ENCODE results near the gene NKAP. TPM values are rescaled to one million over a fixed set of nuclear protein-coding genes. Genes with fewer than 3 reads are reported as not detected.
"Not testable (repeated sequence)": the region's sequence is repeated elsewhere in the genome, so short reads cannot be mapped to it uniquely, and the experiment has no call there.

NKAP gene
- total RNA-seq, 2 experiments from 2014 or later = 10.0 to 12.2 TPM

DNA sequence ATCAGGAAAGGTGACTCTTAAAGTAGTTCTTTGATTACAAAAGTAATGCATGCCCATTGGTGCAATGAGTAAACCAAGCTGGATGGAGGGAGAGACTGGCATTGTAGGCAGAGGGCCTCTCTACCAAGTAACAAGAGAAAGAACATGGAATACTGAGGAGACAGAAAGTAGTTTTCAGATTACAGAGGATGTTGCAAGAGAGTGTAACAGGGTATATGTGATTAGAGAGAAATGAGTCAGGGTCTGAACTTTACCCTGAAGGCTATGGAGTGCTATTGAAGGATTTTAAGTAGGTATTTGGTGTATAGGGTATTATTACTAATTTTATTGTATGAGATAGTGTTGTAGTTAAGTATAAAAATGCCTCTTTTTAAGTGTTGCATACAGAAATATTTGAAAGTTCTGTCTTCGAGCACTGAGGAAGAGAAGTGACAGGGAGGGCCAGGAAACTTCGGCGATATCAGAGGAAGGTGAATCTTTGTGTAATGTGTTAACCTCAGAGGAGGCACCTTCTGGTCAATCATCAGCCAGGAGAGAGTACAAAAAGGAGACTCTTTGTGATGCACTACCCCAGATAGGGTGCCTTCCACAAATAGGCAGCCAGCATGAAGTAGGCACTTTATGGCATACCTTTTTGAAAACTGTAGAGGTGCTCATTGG, 8.2 kb downstream of the NKAP start:
- Mint-ChIP-seq H3K27ac (peak overlapping the region; percentile 70), H3K36me3 (ENCODE audit: low read depth) (peaks cover 13% of the 10 kb centered on the region), H3K9me3 (no peaks in the 10 kb centered on the region), H3K4me3 (no peak overlapping the region), H3K27me3 (no peaks in the 10 kb centered on the region), H3K4me1 (ENCODE audit: low read depth) (no peaks in the 10 kb centered on the region)
- ChIA-PET POLR2A (no interaction called here), CTCF (no interaction called here)
- no peak for ATAC-seq
- DNase-seq = no peak
- intact Hi-C loops (cut with micrococcal nuclease) = no loop called here
- TF ChIP-seq CTCF (IDR thresholded peaks at IDR 0.05) = no peak

GRCh38 chrX:119922391-119922790, 21.2 kb downstream of the NKAP start:
- ATAC-seq; DNase-seq; H3K4me1 Mint-ChIP-seq (ENCODE audit: low read depth); CTCF ChIA-PET; intact Hi-C loops (cut with micrococcal nuclease); POLR2A ChIA-PET; H3K36me3 Mint-ChIP-seq (ENCODE audit: low read depth); H3K27ac Mint-ChIP-seq; H3K27me3 Mint-ChIP-seq; H3K9me3 Mint-ChIP-seq; H3K4me3 Mint-ChIP-seq: not testable (repeated sequence)

GRCh38 chrX:119919835-119920585, 23.5 kb downstream of the NKAP start:
- no peaks in the 10 kb centered on the region for H3K27me3 Mint-ChIP-seq
- DNase-seq (no peak), ATAC-seq (no peak)
- H3K36me3 Mint-ChIP-seq (ENCODE audit: low read depth) = peaks cover 1% of the 10 kb centered on the region
- no peak overlapping the region for H3K27ac Mint-ChIP-seq
- no peaks in the 10 kb centered on the region for H3K9me3 Mint-ChIP-seq
- no peak for TF ChIP-seq CTCF (IDR thresholded peaks at IDR 0.05)
- CTCF ChIA-PET = interaction anchor here (1.4 kb wide), 1 partner anchor 21 kb away, joined by 3 read pairs; no protein-coding TSS in a partner anchor
- intact Hi-C loops (cut with micrococcal nuclease) = no loop called here
- H3K4me1 Mint-ChIP-seq (ENCODE audit: low read depth) = no peaks in the 10 kb centered on the region
- no peak overlapping the region for H3K4me3 Mint-ChIP-seq
- POLR2A ChIA-PET = no interaction called here

- no peaks in the 10 kb centered on the region for H3K9me3 Mint-ChIP-seq
- no peak overlapping the region for H3K4me3 Mint-ChIP-seq
- POLR2A ChIA-PET = no interaction called here
- H3K36me3 Mint-ChIP-seq (ENCODE audit: low read depth) = peaks cover 1% of the 10 kb centered on the region
- DNase-seq (no peak), ATAC-seq (no peak)
- no peaks in the 10 kb centered on the region for H3K4me1 Mint-ChIP-seq (ENCODE audit: low read depth)
- intact Hi-C loops (cut with micrococcal nuclease) = no loop called here
- H3K27ac Mint-ChIP-seq = no peak overlapping the region
- CTCF ChIA-PET = no interaction called here
- TF ChIP-seq CTCF (IDR thresholded peaks at IDR 0.05) = no peak
- H3K27me3 Mint-ChIP-seq = no peaks in the 10 kb centered on the region
Observed at GRCh38 chrX:119917877-119918276, 25.7 kb downstream of the NKAP start.

- ATAC-seq (no peak), DNase-seq (no peak)
- Mint-ChIP-seq H3K36me3 (ENCODE audit: low read depth) (peaks cover 1% of the 10 kb centered on the region), H3K4me1 (ENCODE audit: low read depth) (no peaks in the 10 kb centered on the region), H3K27me3 (no peaks in the 10 kb centered on the region), H3K27ac (no peak overlapping the region), H3K4me3 (no peak overlapping the region), H3K9me3 (no peaks in the 10 kb centered on the region)
- POLR2A ChIA-PET = no interaction called here
- TF ChIP-seq CTCF (IDR thresholded peaks at IDR 0.05) = no peak
- CTCF ChIA-PET = no interaction called here
- intact Hi-C loops (cut with micrococcal nuclease) = no loop called here
Observed at GRCh38 chrX:119916310-119916709, 27.2 kb downstream of the NKAP start.

Data from activated CD8-positive, alpha-beta T cell treated with anti-CD3 and anti-CD28 coated beads for 36 hours (primary cell).